ENCODE results near the gene LHX6. TPM values are rescaled to one million over a fixed set of nuclear protein-coding genes. Genes with fewer than 3 reads are reported as not detected.

Gene LHX6
- total and polyA plus RNA-seq, 2 of the 8 experiments (the other 6 are each of a cell fraction or from before 2014, with no cell fraction given): 0.92 to 1.2 TPM

- TF ChIP-seq RNF2 (IDR thresholded peaks at IDR 0.05; ENCODE audit: borderline replicate concordance, low read depth, low read length, missing control alignments, poor library complexity, severe bottlenecking): no peak
- no peak for TF ChIP-seq BRCA1 (IDR thresholded peaks at IDR 0.05; ENCODE audit: low read depth, low read length)
- TF ChIP-seq ASH2L (IDR thresholded peaks at IDR 0.05; ENCODE audit: low read length): no peak
- TF ChIP-seq MAX (IDR thresholded peaks at IDR 0.05): no peak
- no peak for TF ChIP-seq POU5F1 (IDR thresholded peaks at IDR 0.05; ENCODE audit: low read depth, low read length)
- no peak for TF ChIP-seq TEAD4 (IDR thresholded peaks at IDR 0.05; ENCODE audit: low read depth, low read length)
- no peak for TF ChIP-seq KDM1A (IDR thresholded peaks at IDR 0.05; ENCODE audit: borderline replicate concordance, low read length)
These were observed 1.2 kb downstream of the LHX6 start (continued) for GRCh38 chr9:122227575-122227900.
